ENCODE results near the gene ATP6V1G2.
A peak's percentile ranks its signal among the peaks of the same experiment; 100 is the strongest.

The ATP6V1G2 gene

GRCh38 chr6:31546958-31547726 lies 734 bp upstream of the ATP6V1G2 start, which contains the start of gene NFKBIL1:
TSS of gene NFKBIL1 (plus strand) at chr6:31547608. CDS start at chr6:31547695, 87 bp downstream.
- TF ChIP-seq, protein P1, sequence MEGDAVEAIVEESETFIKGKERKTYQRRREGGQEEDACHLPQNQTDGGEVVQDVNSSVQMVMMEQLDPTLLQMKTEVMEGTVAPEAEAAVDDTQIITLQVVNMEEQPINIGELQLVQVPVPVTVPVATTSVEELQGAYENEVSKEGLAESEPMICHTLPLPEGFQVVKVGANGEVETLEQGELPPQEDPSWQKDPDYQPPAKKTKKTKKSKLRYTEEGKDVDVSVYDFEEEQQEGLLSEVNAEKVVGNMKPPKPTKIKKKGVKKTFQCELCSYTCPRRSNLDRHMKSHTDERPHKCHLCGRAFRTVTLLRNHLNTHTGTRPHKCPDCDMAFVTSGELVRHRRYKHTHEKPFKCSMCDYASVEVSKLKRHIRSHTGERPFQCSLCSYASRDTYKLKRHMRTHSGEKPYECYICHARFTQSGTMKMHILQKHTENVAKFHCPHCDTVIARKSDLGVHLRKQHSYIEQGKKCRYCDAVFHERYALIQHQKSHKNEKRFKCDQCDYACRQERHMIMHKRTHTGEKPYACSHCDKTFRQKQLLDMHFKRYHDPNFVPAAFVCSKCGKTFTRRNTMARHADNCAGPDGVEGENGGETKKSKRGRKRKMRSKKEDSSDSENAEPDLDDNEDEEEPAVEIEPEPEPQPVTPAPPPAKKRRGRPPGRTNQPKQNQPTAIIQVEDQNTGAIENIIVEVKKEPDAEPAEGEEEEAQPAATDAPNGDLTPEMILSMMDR (IDR thresholded peaks at IDR 0.05; ENCODE audit: low read depth, low read length, missing control alignments) = no peak
- H3K4me3 ChIP-seq (replicated peaks; ENCODE audit: low read depth, low read length) = peak within 1 kb of the TSS; percentile 43
- peak; percentile 94 for DNase-seq (ENCODE audit: extremely low read depth, low read depth)

GRCh38 chr6:31545291-31545690 lies 1.1 kb downstream of the ATP6V1G2 start:
- H3K4me3 ChIP-seq (replicated peaks; ENCODE audit: low read depth, low read length) = no peak overlapping the region
- TF ChIP-seq, protein P1 (IDR thresholded peaks at IDR 0.05; ENCODE audit: low read depth, low read length, missing control alignments) = no peak
- DNase-seq (ENCODE audit: extremely low read depth, low read depth) = no peak

GRCh38 chr6:31544676-31545075 lies 1.7 kb downstream of the ATP6V1G2 start:
- TF ChIP-seq, protein P1 (IDR thresholded peaks at IDR 0.05; ENCODE audit: low read depth, low read length, missing control alignments) = no peak
- no peak for DNase-seq (ENCODE audit: extremely low read depth, low read depth)
- no peak overlapping the region for H3K4me3 ChIP-seq (replicated peaks; ENCODE audit: low read depth, low read length)

- TF ChIP-seq, protein P1 (IDR thresholded peaks at IDR 0.05; ENCODE audit: low read depth, low read length, missing control alignments) = no peak
- H3K4me3 ChIP-seq (replicated peaks; ENCODE audit: low read depth, low read length) = no peak overlapping the region
- no peak for DNase-seq (ENCODE audit: extremely low read depth, low read depth)
These were observed 2.8 kb downstream of the ATP6V1G2 start for GRCh38 chr6:31543639-31544038.

DNA sequence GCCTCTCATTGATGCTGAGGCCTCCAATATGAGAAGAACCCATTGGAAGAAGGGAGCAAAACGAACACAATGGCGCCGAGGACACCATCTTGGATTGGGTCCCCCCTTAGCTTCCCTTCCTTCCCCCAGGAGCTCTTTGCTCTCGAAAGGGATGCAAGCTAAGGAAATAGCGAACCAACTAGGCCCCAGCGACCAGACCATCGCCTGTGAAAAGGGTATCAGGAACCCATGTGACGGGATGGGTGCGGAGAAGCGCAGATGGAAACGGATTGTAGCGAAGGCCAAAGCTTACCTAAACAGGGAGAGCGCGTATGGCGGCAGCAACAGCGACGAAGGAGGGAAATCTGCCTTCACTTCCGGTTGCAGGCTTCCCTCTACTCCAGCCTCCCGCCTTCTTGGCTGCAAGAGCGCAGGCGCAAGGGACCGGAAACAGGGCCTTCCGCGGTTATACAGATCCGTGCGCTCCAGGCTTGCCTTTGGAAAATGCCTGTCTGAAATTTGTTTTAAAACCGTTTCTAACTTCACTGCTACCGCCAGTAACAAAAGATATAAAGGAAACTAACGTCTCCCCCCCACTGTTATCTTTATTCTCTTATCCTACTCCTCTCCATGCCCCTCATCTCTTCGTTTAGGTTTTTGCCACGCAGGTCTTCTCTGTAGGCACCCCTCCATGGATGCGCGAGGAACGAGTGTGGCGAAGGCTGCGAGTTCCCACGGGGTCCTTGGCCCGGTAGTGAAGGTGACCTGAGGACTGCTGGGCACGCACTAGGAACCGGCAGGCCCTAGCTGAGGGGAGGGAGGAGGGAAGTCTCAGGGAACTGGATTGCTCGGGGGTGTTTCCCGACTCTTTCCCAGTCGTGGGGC lies 4.5 kb downstream of the ATP6V1G2 start, which contains the start of gene DDX39B:
Gene DDX39B, minus strand, starts transcription at position 346 of the 864 bp plus-strand sequence. CDS start 1,471 bp downstream, outside the sequence.
- H3K4me3 ChIP-seq (replicated peaks; ENCODE audit: low read depth, low read length) = peak within 1 kb of the TSS; percentile 81
- peak; percentile 92 for DNase-seq (ENCODE audit: extremely low read depth, low read depth)
- TF ChIP-seq, protein P1 (IDR thresholded peaks at IDR 0.05; ENCODE audit: low read depth, low read length, missing control alignments) = no peak

GRCh38 chr6:31541059-31541657 lies 5.2 kb downstream of the ATP6V1G2 start:
- H3K4me3 ChIP-seq (replicated peaks; ENCODE audit: low read depth, low read length) = peak overlapping the region; percentile 81
- TF ChIP-seq, protein P1 (IDR thresholded peaks at IDR 0.05; ENCODE audit: low read depth, low read length, missing control alignments) = no peak
- no peak for DNase-seq (ENCODE audit: extremely low read depth, low read depth)
